Fibroblast of gingiva (primary cell): ENCODE measurements around the gene ANKS1B.
A peak's percentile ranks its signal among the peaks of the same experiment; 100 is the strongest.

ENCODE experiments used
- DNase-seq: peaks from one replicate; pipeline ENCODE4 v3.0.0-alpha.2; 2011; ENCODE audit warnings: low read depth

ANKS1B gene

DNA sequence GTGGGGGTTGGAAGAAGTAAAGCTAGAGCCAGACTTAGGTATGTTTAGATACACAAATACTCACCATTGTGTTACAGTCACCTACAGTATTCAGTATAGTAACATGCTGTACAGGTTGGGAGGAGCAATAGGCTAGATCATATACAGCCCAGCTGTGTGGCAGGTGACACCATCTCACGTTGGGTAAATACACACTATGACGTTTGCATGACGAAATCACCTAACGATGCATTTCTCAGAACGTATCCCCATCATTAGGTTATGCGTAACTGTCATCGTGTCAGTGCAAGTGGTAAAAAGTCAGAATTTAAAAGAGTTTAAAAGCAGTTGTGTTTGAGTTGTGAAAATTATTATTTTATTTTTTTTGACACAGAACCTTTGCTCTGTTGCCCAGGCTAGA, 1172.5 kb downstream of the ANKS1B start:
- no peak for DNase-seq

DNA sequence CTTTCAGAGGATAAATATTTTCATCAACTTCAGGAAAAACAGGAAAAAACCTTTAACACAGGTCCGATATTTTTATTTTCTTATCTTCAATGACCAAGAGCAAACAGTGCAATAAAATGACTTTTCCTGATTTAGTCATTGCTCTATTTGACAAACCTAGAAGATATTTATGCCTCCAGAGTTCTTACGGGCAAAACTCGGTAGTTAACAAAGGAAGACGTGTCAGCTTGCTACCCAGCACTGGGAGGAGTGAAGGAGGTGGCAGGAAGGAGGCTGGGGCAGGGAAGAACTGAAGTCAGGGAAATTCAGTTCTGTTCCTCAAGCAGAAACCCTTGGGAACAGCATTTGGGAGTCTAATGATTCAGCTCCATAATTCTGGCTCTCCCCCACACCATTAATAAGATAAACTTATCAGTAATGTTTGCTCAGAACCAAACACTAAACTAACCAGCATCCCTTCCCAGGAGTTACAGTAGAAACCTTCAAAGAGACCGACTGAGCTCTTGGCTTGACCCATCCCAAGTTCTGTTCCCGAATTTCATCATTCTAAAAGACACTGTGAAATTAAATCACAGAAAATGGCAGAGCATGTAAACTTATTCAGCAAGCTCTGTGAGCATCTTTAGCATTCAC, 1176.4 kb downstream of the ANKS1B start:
- no peak for DNase-seq

DNA sequence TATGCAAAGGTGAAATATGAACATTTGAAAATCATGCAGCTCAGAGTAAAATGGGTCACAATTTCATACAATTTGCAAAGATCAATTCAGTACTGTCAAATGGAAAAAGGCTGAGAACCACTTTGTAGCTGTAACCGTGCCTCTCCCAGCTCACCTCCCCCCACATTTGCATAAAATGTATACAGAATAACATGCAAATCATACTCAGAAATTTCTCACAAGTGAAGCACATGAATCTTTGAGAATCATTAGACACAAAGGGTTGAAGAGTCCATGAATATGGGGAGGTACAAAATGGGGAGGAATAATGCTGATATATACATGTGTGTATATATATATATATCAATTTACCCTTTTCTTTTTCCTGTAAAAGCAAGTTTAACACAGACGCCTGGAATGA, 1177.5 kb downstream of the ANKS1B start:
- no peak for DNase-seq

DNA sequence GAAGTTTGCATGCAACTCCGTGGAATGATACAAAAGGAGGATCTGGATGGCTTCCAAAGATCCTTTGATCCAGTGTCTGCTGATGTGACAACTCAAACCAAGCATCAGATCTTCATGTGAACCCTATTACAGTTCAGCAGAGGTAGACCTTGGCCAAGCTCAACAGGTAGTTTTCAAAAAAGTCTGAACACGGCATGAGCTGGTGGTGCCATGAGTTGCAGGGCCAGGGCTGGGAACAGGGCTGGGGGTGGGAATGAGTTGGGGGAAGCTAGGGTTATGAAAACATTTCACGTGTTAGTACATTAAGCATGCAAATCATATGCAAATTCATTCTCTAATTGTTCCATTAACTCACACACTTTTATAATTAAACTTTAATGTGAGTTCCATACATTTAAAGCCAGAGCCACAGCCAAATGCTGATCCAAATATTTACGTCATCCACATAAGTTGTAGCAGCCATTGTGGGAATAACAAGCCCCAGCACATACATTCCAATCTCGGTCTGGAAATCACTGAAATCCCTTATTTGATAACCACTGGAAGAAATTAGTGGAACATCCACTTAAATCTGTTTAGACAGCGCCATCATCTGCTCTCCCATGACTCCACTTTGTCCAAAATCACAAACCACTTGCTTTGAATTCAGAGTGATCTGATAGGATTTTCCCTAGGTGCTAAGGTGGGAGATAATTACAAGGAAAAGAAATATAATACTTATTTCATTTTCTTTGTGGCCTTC, 1181.1 kb downstream of the ANKS1B start:
- no peak for DNase-seq

DNA sequence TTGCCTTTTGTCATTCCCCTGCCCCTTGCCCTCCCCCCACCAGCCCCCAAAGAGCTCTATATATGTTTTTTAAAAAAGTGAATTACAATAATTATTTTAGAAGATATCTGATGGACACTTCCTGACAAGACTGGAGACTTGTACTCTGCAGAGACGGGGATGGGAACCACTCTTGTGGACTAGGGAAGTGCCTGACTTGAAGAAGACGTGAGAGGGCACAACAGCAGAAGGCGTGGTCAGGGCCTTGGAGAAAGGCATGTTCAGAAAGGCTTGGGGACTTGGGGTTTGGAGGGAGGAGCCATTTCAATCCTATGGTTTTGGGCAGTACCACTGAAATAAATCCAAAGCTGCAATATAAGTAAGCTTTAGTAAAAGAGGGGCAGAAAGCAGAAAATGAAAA, 1184.9 kb downstream of the ANKS1B start:
- no peak for DNase-seq

DNA sequence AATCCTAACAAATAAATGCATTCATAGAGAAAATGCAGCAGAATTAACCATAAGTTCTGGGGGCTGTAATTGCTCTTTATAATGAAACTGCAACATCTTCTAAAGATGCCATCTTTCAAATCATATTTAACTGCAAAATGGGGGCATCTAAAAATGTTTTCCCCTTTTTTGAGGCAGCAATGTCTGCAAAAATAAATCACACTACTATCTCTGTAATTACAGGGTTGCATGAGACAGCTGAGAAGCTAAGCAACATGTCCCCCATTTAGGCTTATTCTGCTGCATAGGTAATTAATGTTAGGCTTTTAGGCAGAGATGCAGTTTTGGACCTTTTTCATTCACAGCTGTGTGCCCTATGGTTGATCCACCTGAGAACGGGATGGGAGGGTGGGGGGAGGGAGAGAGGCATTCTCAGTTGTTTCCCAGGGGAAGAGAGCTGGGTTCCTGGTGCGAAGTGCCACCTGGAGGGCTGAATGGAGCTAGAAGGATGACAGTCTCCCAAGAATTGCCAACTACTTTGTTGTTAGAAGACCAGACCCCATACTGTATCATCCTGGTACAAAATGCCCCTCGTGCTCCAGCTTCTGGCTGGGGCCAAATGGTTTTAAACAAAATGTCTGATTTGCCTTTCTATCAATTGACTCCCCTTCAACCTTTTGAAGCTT, 1185.5 kb downstream of the ANKS1B start:
- no peak for DNase-seq

DNA sequence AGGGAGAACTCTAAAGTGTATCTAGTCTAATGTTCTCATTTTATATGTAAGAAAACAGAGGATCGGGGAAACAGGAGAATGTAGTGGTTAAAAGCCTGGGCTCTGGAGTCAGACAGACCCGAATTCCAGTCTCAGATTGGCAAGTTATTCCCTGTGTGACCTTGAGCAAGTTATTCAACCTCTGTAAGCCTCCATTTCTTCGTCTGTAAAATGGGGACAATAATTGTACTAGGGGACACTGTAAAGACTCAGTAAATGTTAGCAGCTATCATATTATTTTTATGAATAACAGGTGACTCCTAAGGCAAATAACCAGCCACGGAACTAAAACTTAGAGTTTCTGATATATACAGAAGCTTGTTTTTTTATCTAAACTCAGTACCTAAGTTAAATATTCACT, 1187.5 kb downstream of the ANKS1B start:
- no peak for DNase-seq

DNA sequence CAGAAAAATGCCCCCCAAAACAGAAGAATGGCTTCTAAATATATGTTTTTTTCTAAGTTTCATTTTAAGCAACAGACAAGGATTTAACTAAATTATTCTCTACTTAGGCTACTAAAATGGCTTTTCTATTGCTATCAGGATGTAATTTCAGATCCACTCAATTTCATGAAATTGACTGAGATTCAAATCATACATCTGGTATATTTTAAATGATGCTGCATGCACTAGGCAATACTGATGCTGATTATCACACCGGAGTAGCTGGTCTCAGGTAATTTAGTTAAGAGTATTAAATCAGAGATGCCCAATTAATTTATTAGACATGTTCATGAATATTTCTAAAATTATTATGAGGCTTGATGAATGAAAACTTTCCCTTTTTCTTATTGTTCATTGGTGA, 1188.0 kb downstream of the ANKS1B start:
- DNase-seq: no peak

DNA sequence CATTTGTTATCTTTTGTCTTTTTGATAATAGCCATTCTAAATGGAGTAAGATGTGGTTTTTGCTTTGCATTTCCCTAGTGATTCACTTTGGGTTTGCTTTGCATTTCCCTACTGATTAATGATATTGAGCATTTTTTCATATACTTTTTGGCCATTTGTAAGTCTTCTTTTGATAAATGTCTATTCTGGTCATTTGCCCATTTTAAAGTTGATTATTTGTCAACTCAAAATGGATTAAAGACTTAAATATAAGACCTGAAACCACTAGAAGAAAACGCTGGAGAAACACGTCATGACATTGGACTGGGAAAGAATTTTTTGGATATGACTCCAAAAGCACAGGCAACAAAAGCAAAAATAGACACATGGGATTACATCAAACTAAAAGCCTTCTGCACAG, 1191.6 kb downstream of the ANKS1B start:
- DNase-seq: no peak

DNA sequence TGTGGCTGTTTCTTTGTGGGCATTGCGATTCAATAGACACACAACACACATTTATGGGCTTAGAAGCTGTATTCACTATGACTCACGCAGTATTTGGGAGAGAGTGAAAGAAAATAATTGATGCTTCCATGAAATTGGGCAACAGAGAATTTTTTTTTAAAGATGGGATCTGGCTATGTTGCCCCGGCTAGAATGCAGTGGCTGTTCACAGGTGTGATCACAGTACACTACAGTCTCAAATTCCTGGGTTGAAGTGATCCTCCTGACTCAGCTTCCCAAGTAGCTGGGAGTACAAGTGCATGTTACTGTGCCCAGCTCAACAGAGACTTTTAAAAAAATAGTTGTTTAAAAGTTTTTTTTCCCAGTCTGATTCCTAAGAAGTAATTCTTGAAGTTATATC, 1193.3 kb downstream of the ANKS1B start:
- no peak for DNase-seq

DNA sequence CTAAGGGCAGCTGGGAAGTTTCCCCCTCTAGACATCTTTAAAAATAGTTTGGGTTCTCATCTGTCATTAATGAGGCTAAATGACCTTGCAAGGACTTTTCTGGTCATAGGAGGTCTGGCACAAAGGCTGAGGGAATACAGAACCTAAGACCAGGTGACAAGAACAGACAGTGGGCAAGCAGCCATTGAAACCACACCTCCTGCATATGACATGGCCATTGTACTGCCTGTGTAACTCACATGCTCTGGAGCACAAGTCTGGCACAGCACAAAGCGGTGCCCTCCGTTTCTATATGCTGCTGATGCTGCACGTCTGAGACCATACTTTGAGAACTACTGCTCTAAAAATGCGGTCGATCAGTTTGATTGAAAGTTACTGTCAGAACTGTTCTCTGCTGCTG, 1196.3 kb downstream of the ANKS1B start:
- no peak for DNase-seq

DNA sequence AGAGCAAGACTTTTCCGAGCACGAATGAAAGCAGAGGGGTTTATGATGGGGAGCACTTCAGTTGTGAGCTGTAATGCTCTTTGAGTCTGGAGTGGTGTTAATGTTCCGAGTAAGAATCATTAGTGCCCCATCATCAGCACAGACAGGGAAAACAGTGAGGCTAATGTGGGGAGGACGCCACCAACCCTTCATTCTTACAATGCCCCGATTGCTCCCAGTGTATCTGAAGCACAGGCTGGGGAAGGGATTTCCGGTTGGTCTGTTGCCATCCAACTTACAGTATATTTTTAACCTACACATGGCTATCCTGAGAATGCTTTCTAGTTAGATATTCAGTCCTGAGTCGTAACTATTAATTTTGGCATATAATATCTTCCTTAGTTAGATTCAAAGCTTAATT, 1198.1 kb downstream of the ANKS1B start:
- no peak for DNase-seq

DNA sequence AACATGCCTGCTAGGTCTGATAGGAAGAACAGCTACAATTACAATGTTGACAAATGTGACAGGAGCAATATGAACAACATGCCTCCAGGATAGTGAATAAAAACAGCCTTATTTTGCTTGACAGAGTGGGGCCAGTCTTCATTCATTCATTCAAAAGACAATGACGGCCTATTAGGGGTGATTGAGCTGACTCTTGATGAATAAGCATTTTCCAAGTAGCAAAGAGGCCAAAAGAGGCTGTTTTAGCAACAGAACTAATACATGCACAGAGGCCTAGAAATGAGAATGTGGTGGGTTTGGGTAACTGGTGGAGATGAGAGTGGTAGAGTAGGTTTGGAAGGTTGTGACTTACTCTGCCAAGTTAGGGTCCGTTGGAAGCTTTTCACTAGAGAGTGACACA, 1201.3 kb downstream of the ANKS1B start:
- no peak for DNase-seq

DNA sequence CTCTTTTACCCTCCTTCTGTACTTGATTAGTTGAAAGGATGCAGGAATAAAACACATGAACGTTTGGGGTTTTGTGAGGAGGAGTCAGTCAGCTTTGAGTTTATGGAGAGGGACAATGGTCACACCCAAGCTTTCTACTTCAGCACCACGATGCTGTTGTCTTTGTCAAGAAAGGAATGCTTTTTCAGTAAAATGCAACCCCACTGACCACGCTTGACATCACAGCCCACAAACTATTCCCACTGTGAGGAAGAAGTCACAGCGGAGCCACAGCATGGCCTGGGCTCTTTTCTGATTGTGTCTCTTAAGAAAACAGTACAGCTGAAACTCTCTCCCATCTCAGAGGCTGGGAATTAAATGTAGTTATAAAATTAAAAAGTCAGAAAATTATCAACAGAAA, 1204.5 kb downstream of the ANKS1B start:
- no peak for DNase-seq

DNA sequence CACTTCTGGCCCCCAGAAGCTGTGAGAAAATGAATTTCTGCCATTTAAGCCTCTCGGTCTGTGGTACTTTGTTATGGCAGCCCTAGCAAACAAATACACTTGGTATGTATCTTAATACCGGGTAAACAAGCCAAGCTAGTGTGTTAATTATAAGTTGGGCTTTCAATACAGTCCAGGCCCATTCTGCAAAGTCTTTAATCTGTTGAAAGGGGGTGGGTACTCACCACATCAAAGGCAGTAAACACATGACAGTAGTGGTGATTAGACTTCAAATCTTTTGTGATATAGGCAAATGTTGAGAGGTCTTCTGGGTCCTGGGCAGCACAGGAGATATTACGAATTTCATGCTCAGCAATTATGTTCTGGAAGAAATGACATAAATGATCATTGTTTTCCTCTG, 1211.9 kb downstream of the ANKS1B start:
- no peak for DNase-seq

DNA sequence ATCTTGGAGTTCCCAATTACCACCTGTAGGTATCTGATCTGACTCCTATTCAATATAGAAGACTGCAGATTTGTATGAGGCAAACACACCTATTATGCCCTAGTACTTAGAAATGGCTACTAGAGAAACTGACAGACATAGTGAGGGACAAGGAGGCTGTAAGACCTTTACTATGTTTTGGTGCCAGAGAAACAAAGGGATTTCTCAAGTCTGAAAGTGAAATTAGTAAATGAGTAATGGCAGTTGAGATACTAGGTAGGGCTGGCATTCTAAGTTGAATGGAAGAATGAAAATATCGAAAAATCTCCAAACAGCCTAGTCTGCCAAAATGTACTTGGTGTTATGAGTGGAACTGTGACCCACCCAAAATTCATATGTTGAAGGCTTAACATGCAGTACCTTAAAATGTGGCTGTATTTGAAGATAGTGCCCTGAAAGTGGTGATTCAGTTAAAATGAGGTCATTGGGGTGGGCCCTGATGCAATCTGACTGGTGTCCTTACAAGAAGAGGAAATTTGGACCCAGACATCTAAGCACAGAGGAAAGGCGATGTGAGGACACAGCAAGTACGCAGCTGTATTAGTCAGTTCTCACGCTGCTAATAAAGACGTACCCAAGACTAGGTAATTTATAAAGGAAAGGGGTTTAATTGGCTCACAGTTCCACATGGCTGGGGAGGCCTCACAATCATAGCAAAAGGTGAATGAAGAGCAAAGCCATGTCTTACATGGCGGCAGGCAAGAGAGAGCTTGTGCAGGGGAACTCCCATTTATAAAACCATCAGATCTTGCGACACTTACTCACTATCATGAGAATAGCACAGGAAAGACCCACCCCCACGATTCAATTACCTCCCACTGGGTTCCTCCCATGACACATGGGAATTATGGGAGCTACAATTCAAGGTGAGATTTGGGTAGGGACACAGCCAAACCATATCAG, 1212.7 kb downstream of the ANKS1B start:
- no peak for DNase-seq

DNA sequence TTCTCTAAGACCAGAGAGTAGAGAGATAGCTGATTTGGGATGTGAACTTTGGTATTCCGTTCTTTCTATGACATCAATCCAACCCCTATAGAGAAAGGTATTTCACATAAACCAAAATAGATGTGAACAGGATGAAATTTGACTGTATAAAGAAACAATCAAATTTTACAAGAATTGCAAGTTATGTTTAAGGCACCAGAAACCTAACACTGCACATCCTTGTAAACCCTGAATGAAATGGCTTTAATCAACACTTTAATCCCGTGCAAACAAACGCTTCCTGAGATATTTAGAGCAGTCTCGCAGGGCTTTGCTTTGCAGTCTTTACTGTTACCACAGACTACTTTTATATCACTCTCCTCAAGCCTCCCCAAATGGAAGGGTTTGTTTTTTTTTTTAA, 1214.5 kb downstream of the ANKS1B start:
- DNase-seq: no peak

DNA sequence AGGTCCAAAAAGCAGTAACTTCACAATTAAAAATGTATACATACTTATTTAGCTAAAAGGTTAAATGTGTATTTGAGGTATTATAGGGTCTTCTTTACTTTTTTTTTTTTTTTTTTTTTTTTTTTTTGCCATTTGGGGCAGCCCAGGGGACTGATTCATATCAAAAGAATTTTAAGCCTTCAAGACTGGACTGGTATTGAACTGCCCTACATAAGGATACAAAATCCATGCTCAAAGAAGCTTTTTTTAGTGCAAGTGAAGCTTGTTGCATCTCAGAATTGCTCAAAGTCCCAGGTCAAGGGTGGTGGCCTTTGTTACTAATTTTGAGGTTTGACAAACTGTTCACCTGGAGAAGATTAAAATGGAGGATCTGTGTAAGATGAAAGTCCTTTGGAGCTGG, 1215.7 kb downstream of the ANKS1B start:
- DNase-seq: no peak

DNA sequence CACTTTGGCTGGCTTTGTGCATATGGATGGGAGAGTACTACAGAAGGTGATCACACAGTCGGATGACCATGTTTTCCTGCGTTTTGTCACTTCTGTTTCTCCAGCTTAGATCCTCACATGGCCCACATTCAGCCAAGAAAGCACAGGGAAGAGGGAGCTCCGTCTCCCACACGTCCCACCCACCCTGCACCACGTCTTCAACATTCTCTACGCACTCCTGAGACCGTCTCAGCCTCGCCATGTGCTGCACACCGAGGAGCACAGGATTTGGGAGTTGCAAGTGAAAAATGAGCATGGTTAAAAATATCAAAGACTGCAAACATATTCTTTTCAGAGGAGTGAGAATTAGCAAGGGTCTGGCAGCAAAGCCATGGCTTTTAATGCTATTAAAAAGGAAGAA, 1217.5 kb downstream of the ANKS1B start:
- no peak for DNase-seq

DNA sequence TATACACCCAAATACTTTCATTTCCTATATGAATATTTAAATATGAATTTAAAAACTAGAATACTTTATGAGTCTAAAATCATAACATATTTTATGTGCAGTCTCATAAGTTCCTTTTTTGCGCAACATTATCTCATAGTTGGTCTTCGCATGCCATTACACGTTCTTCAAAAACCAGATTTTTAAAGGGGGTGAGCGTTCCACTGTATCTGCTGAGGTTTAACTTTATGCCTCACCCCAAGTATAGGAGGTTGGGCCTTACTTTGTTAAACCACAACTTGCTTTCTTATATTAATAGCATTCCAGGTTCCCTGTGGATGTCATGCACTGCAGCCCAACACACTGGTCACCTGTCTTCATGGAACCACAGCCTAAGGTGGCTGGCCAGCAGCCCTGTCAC, 1221.1 kb downstream of the ANKS1B start:
- no peak for DNase-seq

DNA sequence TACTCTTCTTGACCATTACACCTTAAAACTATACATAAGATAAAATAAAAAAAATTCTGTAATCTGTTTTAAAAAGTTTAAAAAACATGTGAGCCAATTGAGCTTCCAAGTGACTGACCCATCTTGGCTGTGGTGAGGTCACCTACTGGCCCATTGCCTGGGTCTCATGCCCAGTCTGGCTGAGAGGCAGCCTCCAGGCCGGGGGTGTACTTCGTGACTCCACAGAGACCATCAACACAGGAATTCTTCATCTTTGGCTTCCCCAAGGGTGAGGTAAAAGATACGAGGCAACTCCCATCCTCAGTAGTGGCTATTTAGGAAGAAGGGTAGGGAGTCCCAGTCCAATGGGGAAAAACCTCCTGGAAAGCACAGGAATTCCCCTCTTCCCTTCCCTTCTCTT, 1226.4 kb downstream of the ANKS1B start:
- peak; percentile 14 for DNase-seq

DNA sequence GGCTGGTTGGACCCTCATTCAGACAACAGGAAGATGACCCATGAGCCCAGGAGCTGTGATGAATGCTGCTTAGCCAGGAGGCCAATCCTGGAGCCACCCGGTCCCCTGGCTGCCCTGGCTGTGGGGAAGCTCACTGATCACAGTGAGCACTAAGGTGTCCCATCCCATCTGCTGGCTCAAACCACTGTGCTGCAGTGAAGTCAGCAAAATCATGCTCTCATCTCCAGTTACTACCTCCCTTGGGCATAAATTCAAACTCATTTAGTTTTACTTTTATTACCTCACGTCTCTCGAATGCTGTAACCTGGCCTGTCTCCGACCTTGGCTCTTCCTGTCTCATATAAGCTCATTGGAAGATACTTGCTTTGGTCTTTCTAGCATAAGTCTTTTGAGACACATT, 1227.3 kb downstream of the ANKS1B start:
- DNase-seq: no peak
